Cardiac muscle cell (in vitro differentiated cells and primary cell): ENCODE results near the gene PTTG1IP. TPM values are rescaled to one million over a fixed set of nuclear protein-coding genes. Genes with fewer than 3 reads are reported as not detected.

Source experiments
- DNase-seq, 2 donors: peaks; one replicate each; pipeline versions ENCODE4 v3.0.0 to v3.0.0-alpha.2; 2010 to 2017; ENCODE audit warnings: low read depth in 1 of 2, low spot score in 1 of 2
- H3K27ac ChIP-seq: fragments of 200-600 bp; sonication (generic); 2 replicates; pipeline ENCODE4 v1.5.1; 2016
- H3K27me3 ChIP-seq: fragments of 200-600 bp; sonication (generic); 2 replicates; pipeline ENCODE4 v1.6.0; 2016; ENCODE audit warnings: control low read depth
- H3K36me3 ChIP-seq: fragments of 200-600 bp; sonication (generic); 2 replicates; pipeline ENCODE4 v1.5.1; 2016; ENCODE audit warnings: control low read depth
- H3K4me1 ChIP-seq: fragments of 200-600 bp; sonication (generic); 2 replicates; pipeline ENCODE4 v1.8.1; 2017; ENCODE audit warnings: low read depth, mild to moderate bottlenecking, mixed run types
- H3K4me3 ChIP-seq: fragments of 200-600 bp; sonication (generic); 2 replicates; pipeline ENCODE4 v1.5.1; 2016; ENCODE audit warnings: mild to moderate bottlenecking
- H3K9me3 ChIP-seq: fragments of 200-600 bp; sonication (generic); 2 replicates; pipeline ENCODE4 v1.5.1; 2017; ENCODE audit warnings: low read depth, mild to moderate bottlenecking, control low read depth
- CTCF ChIP-seq: IDR thresholded peaks from 2 replicates; pipeline ENCODE4 v1.5.1; 2012; ENCODE audit warnings: low read depth, mild to moderate bottlenecking, low read length
- polyA plus RNA-seq: library from polyadenylated mRNA; unstranded; fragments of >200 nt; fragmentation: Nextera tagmentation; extraction: Ambion mirVana; gene quantifications from 2 replicates; pipeline ENCODE4 v1.2.1, GENCODE V29; 2016
- total RNA-seq: library from RNA; depleted of rRNA; stranded (reverse); fragments of >200 nt; gene quantifications from 2 replicates; pipeline ENCODE4 v1.2.3, GENCODE V29; 2016

Gene PTTG1IP
- total and polyA plus RNA-seq, 2 experiments from 2014 or later, result 204 to 253 TPM

- TF ChIP-seq CTCF, result no peak
- DNase-seq, result no peak
- Histone ChIP-seq H3K27me3 (peaks cover 26% of the 10 kb centered on the region), H3K4me1 (peaks cover 31% of the 10 kb centered on the region), H3K9me3 (no peaks in the 10 kb centered on the region), H3K4me3 (peak overlapping the region; percentile 64), H3K27ac (peak overlapping the region; percentile 95), H3K36me3 (no peaks in the 10 kb centered on the region)
Observed at GRCh38 chr21:44872323-44872648, 1.2 kb downstream of the PTTG1IP start.

- Histone ChIP-seq H3K4me3 (peak overlapping the region; percentile 64), H3K36me3 (no peaks in the 10 kb centered on the region), H3K9me3 (no peaks in the 10 kb centered on the region), H3K27ac (peak overlapping the region; percentile 95), H3K27me3 (peaks cover 25% of the 10 kb centered on the region), H3K4me1 (peaks cover 31% of the 10 kb centered on the region)
- no peak for TF ChIP-seq CTCF
- DNase-seq, result peak; percentile 82 to 94
Observed at GRCh38 chr21:44871576-44872269, 1.8 kb downstream of the PTTG1IP start.

- Histone ChIP-seq H3K36me3 (no peaks in the 10 kb centered on the region), H3K27me3 (peaks cover 17% of the 10 kb centered on the region), H3K4me3 (peak overlapping the region; percentile 4), H3K4me1 (peaks cover 31% of the 10 kb centered on the region), H3K27ac (peak overlapping the region; percentile 95), H3K9me3 (no peaks in the 10 kb centered on the region)
- no peak for TF ChIP-seq CTCF
- no peak for DNase-seq
Observed at GRCh38 chr21:44870748-44871495, 2.6 kb downstream of the PTTG1IP start.

- H3K9me3 ChIP-seq, result no peaks in the 10 kb centered on the region
- peak overlapping the region; percentile 95 for H3K27ac ChIP-seq
- H3K4me3 ChIP-seq, result no peak overlapping the region
- TF ChIP-seq CTCF, result no peak
- peaks cover 4% of the 10 kb centered on the region for H3K36me3 ChIP-seq
- H3K27me3 ChIP-seq, result peaks cover 8% of the 10 kb centered on the region
- H3K4me1 ChIP-seq, result peaks cover 26% of the 10 kb centered on the region
- DNase-seq, result peak in 1 of 2 donors; percentile 95
Observed at GRCh38 chr21:44869781-44870747, 3.4 kb downstream of the PTTG1IP start.

GRCh38 chr21:44868707-44869106 is 4.8 kb downstream of the PTTG1IP start:
- Histone ChIP-seq H3K27ac (no peak overlapping the region), H3K4me1 (peaks cover 23% of the 10 kb centered on the region), H3K36me3 (peaks cover 14% of the 10 kb centered on the region), H3K4me3 (no peak overlapping the region), H3K9me3 (no peaks in the 10 kb centered on the region), H3K27me3 (no peaks in the 10 kb centered on the region)
- no peak for DNase-seq
- no peak for TF ChIP-seq CTCF
